HL-60 (cell line): ENCODE measurements around the gene ADAMTS8.

Source experiments
- DNase-seq, 2 experiments: peaks; one replicate each; pipeline ENCODE4 v3.0.0-alpha.2; 2010 to 2020; ENCODE audit warnings: low read depth in 1 of 2, low spot score in 1 of 2
- H3K27ac ChIP-seq: fragments of 250-450 bp; sonication (Bioruptor Pico); replicated peaks from 2 replicates; pipeline ENCODE4 v1.5.1; 2020; ENCODE audit warnings: mild to moderate bottlenecking, moderate library complexity
- H3K27me3 ChIP-seq: fragments of 250-450 bp; sonication (Bioruptor Pico); 2 replicates; pipeline ENCODE4 v1.5.1; 2021; ENCODE audit warnings: mild to moderate bottlenecking, moderate library complexity; ENCODE audit not compliant: insufficient read depth, poor library complexity, severe bottlenecking
- H3K4me3 ChIP-seq: replicated peaks from 2 replicates; pipeline ENCODE4 v1.5.1; 2011; ENCODE audit warnings: mild to moderate bottlenecking, control low read depth, low read length; ENCODE audit not compliant: insufficient read depth
- GABPA ChIP-seq: IDR thresholded peaks from 2 replicates; pipeline ENCODE4 v1.6.1; 2012; ENCODE audit warnings: low read depth
- POLR2AphosphoS5 ChIP-seq: IDR thresholded peaks from 2 replicates; pipeline ENCODE4 v1.6.1; 2012; ENCODE audit warnings: low read depth
- SPI1 ChIP-seq: IDR thresholded peaks from 2 replicates; pipeline ENCODE4 v1.6.1; 2012; ENCODE audit warnings: low read depth, mild to moderate bottlenecking, borderline replicate concordance
- TF ChIP-seq, protein P1 (sequence below): IDR thresholded peaks from one replicate; pipeline ENCODE4 v1.5.1; 2011; ENCODE audit warnings: low read length, control low read depth, inconsistent platforms; ENCODE audit not compliant: insufficient read depth
- TF ChIP-seq, protein P2 (sequence below): IDR thresholded peaks from 2 replicates; pipeline ENCODE4 v1.6.1; 2012; ENCODE audit warnings: low read depth; ENCODE audit not compliant: insufficient replicate concordance

ADAMTS8 gene

DNA sequence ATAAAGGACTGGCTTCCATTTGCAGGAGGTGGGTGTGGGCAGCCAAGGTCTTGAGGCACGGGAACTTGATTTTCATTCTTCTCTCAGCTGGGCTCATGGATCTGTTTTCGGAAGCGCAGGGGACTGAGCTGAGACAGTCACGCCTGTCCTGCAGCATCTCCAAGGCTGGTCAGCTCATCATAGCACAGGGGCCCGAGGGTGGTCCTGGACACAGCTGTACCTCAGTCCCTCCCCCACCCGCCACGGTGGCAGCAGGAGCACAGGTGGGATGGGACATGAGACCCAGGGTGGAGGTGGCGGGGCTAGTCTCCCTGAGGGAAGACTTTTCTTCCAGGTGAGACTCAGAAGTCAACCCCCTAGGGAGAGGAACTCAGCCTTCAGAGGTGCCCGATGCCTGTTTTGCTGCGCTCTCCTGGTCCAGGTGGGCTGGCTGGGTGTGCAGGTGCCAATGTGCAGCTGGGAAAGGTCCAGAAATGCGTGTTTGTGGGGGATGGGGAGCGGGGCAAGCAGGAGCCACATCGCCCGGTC is 3.7 kb downstream of the ADAMTS8 start:
- Histone ChIP-seq H3K4me3 (no peak overlapping the region), H3K27ac (no peak overlapping the region), H3K27me3 (peaks cover 40% of the 10 kb centered on the region)
- no peak for DNase-seq
- TF ChIP-seq GABPA (no peak), POLR2AphosphoS5 (no peak), SPI1 (no peak)

DNA sequence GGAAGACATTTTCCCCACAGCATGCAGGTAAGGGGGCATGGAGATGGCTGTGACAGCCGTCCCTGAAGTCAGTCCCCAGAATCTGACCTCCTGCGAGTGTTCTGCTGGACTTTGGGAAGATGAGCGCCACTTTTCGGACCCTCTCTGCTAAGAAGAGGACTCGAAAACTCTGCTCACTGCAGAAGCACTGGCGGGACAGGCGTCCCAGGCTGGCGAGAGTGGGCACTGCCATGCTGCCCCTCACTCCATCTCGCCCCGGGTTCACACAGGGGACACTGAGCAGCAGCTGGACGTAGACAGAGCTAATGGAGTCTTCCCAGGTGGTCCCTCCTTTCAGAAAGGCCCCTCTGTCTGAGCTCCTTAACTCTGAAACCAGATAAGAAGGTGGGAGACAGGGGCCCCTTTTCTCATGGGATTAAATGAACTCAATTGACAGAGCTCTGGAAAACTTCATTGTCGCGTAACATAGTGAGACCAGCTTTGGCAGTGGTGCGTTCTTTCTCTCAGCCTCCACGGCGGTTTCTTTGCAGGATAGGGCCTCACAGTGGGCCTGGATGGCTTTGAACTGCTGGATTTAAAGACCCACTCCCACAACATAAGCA is 4.8 kb downstream of the ADAMTS8 start:
- TF ChIP-seq, protein P1, sequence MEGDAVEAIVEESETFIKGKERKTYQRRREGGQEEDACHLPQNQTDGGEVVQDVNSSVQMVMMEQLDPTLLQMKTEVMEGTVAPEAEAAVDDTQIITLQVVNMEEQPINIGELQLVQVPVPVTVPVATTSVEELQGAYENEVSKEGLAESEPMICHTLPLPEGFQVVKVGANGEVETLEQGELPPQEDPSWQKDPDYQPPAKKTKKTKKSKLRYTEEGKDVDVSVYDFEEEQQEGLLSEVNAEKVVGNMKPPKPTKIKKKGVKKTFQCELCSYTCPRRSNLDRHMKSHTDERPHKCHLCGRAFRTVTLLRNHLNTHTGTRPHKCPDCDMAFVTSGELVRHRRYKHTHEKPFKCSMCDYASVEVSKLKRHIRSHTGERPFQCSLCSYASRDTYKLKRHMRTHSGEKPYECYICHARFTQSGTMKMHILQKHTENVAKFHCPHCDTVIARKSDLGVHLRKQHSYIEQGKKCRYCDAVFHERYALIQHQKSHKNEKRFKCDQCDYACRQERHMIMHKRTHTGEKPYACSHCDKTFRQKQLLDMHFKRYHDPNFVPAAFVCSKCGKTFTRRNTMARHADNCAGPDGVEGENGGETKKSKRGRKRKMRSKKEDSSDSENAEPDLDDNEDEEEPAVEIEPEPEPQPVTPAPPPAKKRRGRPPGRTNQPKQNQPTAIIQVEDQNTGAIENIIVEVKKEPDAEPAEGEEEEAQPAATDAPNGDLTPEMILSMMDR: no peak
- TF ChIP-seq SPI1 (no peak), GABPA (no peak), POLR2AphosphoS5 (no peak)
- TF ChIP-seq, protein P2, sequence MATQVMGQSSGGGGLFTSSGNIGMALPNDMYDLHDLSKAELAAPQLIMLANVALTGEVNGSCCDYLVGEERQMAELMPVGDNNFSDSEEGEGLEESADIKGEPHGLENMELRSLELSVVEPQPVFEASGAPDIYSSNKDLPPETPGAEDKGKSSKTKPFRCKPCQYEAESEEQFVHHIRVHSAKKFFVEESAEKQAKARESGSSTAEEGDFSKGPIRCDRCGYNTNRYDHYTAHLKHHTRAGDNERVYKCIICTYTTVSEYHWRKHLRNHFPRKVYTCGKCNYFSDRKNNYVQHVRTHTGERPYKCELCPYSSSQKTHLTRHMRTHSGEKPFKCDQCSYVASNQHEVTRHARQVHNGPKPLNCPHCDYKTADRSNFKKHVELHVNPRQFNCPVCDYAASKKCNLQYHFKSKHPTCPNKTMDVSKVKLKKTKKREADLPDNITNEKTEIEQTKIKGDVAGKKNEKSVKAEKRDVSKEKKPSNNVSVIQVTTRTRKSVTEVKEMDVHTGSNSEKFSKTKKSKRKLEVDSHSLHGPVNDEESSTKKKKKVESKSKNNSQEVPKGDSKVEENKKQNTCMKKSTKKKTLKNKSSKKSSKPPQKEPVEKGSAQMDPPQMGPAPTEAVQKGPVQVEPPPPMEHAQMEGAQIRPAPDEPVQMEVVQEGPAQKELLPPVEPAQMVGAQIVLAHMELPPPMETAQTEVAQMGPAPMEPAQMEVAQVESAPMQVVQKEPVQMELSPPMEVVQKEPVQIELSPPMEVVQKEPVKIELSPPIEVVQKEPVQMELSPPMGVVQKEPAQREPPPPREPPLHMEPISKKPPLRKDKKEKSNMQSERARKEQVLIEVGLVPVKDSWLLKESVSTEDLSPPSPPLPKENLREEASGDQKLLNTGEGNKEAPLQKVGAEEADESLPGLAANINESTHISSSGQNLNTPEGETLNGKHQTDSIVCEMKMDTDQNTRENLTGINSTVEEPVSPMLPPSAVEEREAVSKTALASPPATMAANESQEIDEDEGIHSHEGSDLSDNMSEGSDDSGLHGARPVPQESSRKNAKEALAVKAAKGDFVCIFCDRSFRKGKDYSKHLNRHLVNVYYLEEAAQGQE: no peak
- Histone ChIP-seq H3K27ac (no peak overlapping the region), H3K4me3 (no peak overlapping the region), H3K27me3 (peaks cover 30% of the 10 kb centered on the region)
- no peak for DNase-seq

DNA sequence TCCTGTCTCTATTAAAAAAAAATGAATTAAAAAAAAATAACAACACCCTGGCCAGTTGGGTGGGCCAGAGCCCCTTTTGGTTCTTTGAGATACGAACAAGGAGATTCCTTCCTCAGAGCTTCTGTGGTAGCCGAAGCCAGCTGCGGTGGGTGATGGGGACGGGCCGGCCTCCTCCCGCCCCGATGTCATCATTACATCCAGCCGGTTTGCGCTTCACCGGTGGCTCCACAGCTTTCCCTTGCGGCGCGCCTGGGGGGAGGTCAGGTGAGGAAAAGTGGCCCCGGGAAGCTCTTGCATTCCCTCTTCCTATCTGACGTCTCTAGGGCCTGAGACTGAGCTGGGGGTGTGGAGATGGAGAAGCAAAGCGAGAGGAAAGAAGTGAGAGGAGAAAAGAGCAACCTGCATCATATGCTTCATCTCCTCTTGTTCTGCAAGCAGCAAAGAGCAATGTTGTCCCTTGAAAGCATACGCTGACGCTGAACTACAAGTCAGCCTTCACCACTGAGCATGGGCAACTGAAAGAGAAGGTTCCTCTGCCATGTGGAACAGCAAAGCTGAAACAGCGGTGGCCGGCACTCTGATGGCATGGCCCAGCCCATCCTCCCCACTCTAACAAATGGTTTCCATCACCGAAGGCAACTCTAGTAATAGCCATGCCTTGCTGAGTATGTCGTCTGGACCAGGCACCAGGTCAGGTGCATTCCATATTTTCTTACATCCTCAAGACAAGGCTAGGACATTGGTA is 6.0 kb downstream of the ADAMTS8 start:
- Histone ChIP-seq H3K27ac (no peak overlapping the region), H3K4me3 (no peak overlapping the region), H3K27me3 (peaks cover 24% of the 10 kb centered on the region)
- no peak for TF ChIP-seq SPI1
- DNase-seq: no peak

DNA sequence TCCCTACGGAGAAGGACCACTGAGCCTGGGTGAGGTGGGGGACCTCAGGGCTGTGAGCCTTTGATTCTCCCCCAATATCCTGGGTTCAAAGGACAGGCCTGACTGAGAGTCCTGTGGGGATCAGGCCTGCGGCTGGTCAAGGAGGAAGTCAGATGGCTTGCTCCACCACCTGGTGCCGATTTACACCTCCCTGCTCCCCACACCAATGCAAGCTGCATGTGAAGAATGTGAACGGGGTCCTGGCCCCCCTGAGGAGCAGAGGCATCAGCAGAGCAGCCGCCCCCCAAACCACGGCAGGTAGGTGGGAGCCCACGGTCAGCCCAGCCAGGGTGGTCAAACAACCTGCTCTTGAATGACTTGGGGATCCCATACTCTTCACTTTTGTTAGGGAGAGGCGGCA is 6.7 kb downstream of the ADAMTS8 start:
- Histone ChIP-seq H3K27ac (no peak overlapping the region), H3K27me3 (peaks cover 18% of the 10 kb centered on the region), H3K4me3 (no peak overlapping the region)
- DNase-seq: no peak
- TF ChIP-seq, protein P2: no peak
- TF ChIP-seq GABPA (no peak), POLR2AphosphoS5 (no peak), SPI1 (no peak)
- TF ChIP-seq, protein P1: no peak
